GM06990 (cell line): ENCODE measurements around the gene ASS1.

Source experiments
- DNase-seq: peaks from one replicate; pipeline ENCODE4 v3.0.0-alpha.2; 2011; ENCODE audit not compliant: insufficient read length; ENCODE audit errors: extremely low read depth
- H3K27me3 ChIP-seq: replicated peaks from 2 replicates; pipeline ENCODE4 v1.6.0; 2011; ENCODE audit warnings: low read length; ENCODE audit not compliant: control insufficient read depth, insufficient read depth
- H3K36me3 ChIP-seq: 2 replicates; pipeline ENCODE4 v1.5.1; 2011; ENCODE audit warnings: low read length; ENCODE audit not compliant: control insufficient read depth, insufficient read depth
- H3K4me3 ChIP-seq: replicated peaks from 2 replicates; pipeline ENCODE4 v1.5.1; 2011; ENCODE audit warnings: low read depth, mild to moderate bottlenecking, control low read depth, low read length
- CTCF ChIP-seq: IDR thresholded peaks from 2 replicates; pipeline ENCODE4 v1.5.1; 2011; ENCODE audit warnings: low read length, control low read depth, mild to moderate bottlenecking, inconsistent platforms; ENCODE audit not compliant: insufficient read depth, poor library complexity, severe bottlenecking

Gene ASS1

DNA sequence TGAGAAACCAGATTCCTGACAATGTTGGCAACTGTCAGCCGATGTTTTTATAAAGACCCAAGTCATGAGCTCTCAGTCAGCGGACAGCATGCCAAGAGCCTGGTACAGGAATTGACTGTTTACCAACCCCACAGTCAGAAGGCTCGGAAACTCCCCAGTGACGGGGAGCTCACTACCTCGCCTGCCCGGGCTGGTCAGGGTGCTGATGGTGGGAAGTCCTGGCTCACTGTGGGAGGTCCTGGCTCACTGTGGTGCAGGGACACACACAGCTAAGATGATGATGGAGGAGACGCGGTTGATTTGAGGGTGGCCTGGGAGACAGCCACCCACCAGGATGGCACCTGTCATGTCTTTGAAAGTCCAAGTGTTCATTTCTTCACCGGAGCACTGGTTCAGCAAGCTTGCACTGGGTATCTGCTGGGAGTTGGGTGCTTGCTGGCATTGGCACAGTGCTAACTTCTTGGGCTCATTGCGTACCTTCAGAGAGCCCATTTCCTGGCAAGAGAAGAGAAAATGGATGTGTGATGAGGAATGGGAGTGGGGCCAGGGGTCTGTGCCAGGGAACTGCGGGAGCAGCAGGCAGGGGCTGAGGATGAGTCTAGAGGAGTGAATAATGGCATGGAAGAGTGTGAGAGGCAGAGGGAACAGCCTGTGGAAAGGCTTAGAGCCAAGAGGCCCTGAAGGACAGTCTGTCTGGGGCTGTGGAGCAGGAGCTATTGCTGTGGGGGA, 15.3 kb downstream of the ASS1 start:
- no peak for DNase-seq
- H3K36me3 ChIP-seq, result no peaks in the 10 kb centered on the region
- TF ChIP-seq CTCF, result no peak
- H3K27me3 ChIP-seq, result no peaks in the 10 kb centered on the region; the same call in none of the 2 replicates
- H3K4me3 ChIP-seq, result no peak overlapping the region

GRCh38 chr9:130461218-130461630, 16.5 kb downstream of the ASS1 start:
- no peak overlapping the region for H3K4me3 ChIP-seq

GRCh38 chr9:130461731-130462130, 17.0 kb downstream of the ASS1 start:
- no peaks in the 10 kb centered on the region for H3K36me3 ChIP-seq
- no peak overlapping the region for H3K4me3 ChIP-seq
- TF ChIP-seq CTCF, result no peak
- no peak for DNase-seq
- peaks cover 2% of the 10 kb centered on the region for H3K27me3 ChIP-seq

More at GRCh38 chr9:130461218-130461630, 16.5 kb downstream of the ASS1 start:
- Histone ChIP-seq H3K27me3 (peaks cover 2% of the 10 kb centered on the region), H3K36me3 (no peaks in the 10 kb centered on the region)
- TF ChIP-seq CTCF, result peak; percentile 95
- peak; percentile 48 for DNase-seq

DNA sequence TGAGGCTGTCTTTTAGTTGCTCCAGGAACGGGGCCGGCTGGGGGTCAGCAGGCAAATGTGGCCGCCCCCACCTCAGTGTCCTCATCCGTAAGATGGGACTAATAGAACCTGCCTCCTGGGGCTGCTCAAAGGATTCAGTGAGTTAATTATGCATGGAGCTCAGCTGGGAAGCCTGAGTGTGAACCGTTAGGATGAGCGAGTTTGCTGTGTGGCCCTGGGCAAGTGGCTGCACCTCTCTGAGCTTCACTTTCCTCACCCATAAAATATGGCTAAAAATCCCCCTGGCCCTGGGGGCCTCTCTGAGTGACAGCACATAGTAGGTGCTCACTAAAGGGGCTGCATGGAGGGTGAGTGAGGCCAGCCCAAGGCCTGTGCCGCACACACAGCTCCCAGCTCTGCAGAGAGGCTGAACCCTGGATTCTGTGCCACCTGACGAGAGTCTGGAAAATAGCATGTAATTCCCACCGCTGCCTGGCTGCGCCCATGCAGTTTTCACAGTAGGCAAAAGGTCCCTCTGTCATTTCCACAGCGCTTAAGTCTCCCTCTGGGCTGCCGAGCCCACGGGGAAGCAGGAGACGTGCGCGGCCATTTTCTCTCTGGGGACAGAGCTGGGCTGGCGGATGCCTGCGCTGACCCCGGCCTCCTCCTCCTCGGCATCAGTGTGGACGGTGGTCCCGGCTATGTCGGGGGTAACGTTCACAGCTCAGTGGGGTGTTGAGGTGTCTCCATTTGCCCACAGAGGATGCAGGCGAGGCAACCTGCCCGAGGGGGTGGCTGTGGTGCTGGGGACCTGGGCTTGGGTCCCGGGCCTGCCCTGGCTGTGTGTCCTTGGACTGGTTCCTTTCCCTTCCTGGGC, 18.2 kb downstream of the ASS1 start:
- no peak for TF ChIP-seq CTCF
- Histone ChIP-seq H3K4me3 (no peak overlapping the region), H3K36me3 (no peaks in the 10 kb centered on the region), H3K27me3 (peaks cover 2% of the 10 kb centered on the region)
- no peak for DNase-seq

- DNase-seq, result no peak
- Histone ChIP-seq H3K4me3 (no peak overlapping the region), H3K27me3 (peaks cover 2% of the 10 kb centered on the region), H3K36me3 (no peaks in the 10 kb centered on the region)
- TF ChIP-seq CTCF, result no peak
These were observed 19.3 kb downstream of the ASS1 start for GRCh38 chr9:130463763-130464745.
